ENCODE results near the gene SMDT1. TPM values are rescaled to one million over a fixed set of nuclear protein-coding genes. Genes with fewer than 3 reads are reported as not detected.
A peak's percentile ranks its signal among the peaks of the same experiment; 100 is the strongest.

The SMDT1 gene
- total RNA-seq (9.2 and 10.3 TPM in 2 replicates), polyA plus RNA-seq (212 and 237 TPM in 2 replicates)

- peak within 1 kb of the TSS; percentile 96 for H3K27ac ChIP-seq
- peaks cover 14% of the 10 kb centered on the region for H3K36me3 ChIP-seq
- no peak for TF ChIP-seq CTCF (IDR thresholded peaks at IDR 0.05; ENCODE audit: low read depth, low read length)
- peaks cover 12% of the 10 kb centered on the region for H3K4me1 ChIP-seq (ENCODE audit: low read depth)
- H3K4me3 ChIP-seq = peak within 1 kb of the TSS; percentile 57
- no peaks in the 10 kb centered on the region for H3K9me3 ChIP-seq (ENCODE audit: low read depth)
- DNase-seq (ENCODE audit: low read depth in 1 of 2, low spot score in 1 of 2) = peak; percentile 99
- no peaks in the 10 kb centered on the region for H3K27me3 ChIP-seq
Observed at GRCh38 chr22:42079319-42080251, at the start of gene SMDT1. SMDT1 (plus strand) TSS chr22:42079700; CDS start chr22:42079769, 69 bp downstream.

GRCh38 chr22:42033263-42034181, 46.0 kb upstream of the SMDT1 start:
- Histone ChIP-seq H3K9me3 (ENCODE audit: low read depth) (no peaks in the 10 kb centered on the region), H3K4me1 (ENCODE audit: low read depth) (no peaks in the 10 kb centered on the region), H3K4me3 (no peak overlapping the region), H3K27ac (no peak overlapping the region), H3K36me3 (no peaks in the 10 kb centered on the region), H3K27me3 (no peaks in the 10 kb centered on the region)
- TF ChIP-seq CTCF (IDR thresholded peaks at IDR 0.05; ENCODE audit: low read depth, low read length) = no peak
- DNase-seq (ENCODE audit: low read depth in 1 of 2, low spot score in 1 of 2) = no peak

- no peak for DNase-seq (ENCODE audit: low read depth in 1 of 2, low spot score in 1 of 2)
- Histone ChIP-seq H3K4me3 (no peak overlapping the region), H3K27ac (no peak overlapping the region), H3K4me1 (ENCODE audit: low read depth) (no peaks in the 10 kb centered on the region), H3K9me3 (ENCODE audit: low read depth) (no peaks in the 10 kb centered on the region), H3K36me3 (no peaks in the 10 kb centered on the region), H3K27me3 (no peaks in the 10 kb centered on the region)
- TF ChIP-seq CTCF (IDR thresholded peaks at IDR 0.05; ENCODE audit: low read depth, low read length) = no peak
Observed at GRCh38 chr22:42035256-42035655, 44.2 kb upstream of the SMDT1 start.

- no peak for DNase-seq (ENCODE audit: low read depth in 1 of 2, low spot score in 1 of 2)
- Histone ChIP-seq H3K9me3 (ENCODE audit: low read depth) (no peaks in the 10 kb centered on the region), H3K36me3 (no peaks in the 10 kb centered on the region), H3K27me3 (no peaks in the 10 kb centered on the region), H3K27ac (no peak overlapping the region), H3K4me1 (ENCODE audit: low read depth) (no peaks in the 10 kb centered on the region), H3K4me3 (no peak overlapping the region)
- no peak for TF ChIP-seq CTCF (IDR thresholded peaks at IDR 0.05; ENCODE audit: low read depth, low read length)
Observed at GRCh38 chr22:42039271-42039670, 40.2 kb upstream of the SMDT1 start.

GRCh38 chr22:42041784-42042183, 37.7 kb upstream of the SMDT1 start:
- no peaks in the 10 kb centered on the region for H3K9me3 ChIP-seq (ENCODE audit: low read depth)
- no peaks in the 10 kb centered on the region for H3K4me1 ChIP-seq (ENCODE audit: low read depth)
- H3K27ac ChIP-seq = no peak overlapping the region
- H3K4me3 ChIP-seq = no peak overlapping the region
- TF ChIP-seq CTCF (IDR thresholded peaks at IDR 0.05; ENCODE audit: low read depth, low read length) = no peak
- DNase-seq (ENCODE audit: low read depth in 1 of 2, low spot score in 1 of 2) = no peak
- H3K27me3 ChIP-seq = no peaks in the 10 kb centered on the region
- no peaks in the 10 kb centered on the region for H3K36me3 ChIP-seq

All from cardiac muscle cell (in vitro differentiated cells and primary cell).